ENCODE measurements around the gene UNCX.
"Not testable (repeated sequence)": the region's sequence is repeated elsewhere in the genome, so short reads cannot be mapped to it uniquely, and the experiment has no call there.

The UNCX gene

DNA sequence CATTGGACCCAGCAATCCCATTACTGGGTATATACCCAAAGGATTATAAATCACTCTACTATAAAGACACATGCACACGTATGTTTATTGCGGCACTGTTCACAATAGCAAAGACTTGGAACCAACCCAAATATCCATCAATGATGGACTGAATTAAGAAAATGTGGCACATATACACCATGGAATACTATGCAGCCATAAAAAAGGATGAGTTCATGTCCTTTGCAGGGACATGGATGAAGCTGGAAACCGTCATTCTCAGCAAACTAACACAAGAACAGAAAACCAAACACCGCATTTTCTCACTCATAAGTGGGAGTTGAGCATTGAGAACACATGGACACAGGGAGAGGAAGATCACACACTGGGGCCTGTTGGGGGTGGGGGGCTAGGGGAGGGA, 47.2 kb downstream of the UNCX start:
- DNase-seq = not testable (repeated sequence)

GRCh38 chr7:1281068-1281467, 48.4 kb downstream of the UNCX start:
- DNase-seq = no peak

DNA sequence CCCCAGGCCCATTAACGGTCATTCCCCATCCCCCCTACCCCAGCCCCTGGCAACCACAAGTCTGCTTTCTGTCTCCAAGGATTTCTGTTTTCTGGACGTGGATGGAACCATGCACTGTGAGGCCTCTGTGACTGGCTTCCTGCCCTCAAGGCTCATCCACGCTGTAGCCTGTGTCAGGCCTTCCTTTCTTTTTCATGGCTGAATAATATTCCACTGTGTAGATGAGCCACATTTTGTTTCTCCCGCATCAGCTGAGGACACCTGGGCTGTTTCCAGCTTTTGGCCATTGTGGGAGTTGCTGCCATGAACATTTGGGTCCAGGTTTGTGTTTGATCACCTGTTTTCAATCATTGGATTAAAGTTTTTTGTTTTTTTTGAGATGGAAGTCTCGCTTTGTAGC, 50.0 kb downstream of the UNCX start:
- DNase-seq = no peak

GRCh38 chr7:1283337-1283736, 50.7 kb downstream of the UNCX start:
- DNase-seq = no peak

DNA sequence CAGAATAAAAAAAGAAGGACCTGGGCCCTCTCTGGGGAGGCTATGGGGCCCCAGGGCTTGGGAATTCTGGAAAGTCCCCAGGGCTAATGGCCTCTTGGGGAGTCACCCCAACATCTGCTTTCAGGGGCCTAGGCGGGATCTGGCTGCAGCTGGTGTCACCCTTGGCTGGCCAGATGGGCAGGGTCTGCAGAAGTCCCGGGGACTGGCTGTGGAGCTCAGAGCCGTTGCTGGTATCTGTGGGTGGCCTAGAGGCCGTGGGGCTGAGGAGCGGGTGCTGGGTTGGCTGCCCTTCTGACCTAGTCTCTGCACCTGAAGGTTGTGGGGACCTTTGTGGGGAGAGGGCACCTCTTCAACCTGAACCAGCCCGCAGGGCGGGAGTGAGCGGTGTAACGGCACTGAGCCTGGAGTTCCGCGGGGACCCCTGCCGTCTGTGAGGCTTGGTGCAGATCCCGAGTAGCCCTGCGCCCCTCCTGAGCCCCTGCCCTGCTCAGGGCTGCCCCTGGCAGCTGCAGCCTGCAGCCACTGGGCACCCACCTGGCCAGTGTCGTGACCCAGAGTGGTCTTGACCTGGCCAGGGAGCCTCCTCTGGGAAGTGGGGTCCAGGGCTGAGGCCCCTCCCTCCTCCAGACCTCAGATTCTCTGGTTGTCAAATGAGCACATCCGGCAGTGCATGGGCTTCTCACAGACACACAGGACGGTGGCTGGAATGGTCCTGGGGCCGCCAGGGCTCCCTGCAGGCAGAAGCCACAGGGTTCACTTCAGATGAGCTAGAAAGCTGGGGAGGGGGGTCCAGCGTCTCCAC, 51.5 kb downstream of the UNCX start:
- no peak for DNase-seq

DNA sequence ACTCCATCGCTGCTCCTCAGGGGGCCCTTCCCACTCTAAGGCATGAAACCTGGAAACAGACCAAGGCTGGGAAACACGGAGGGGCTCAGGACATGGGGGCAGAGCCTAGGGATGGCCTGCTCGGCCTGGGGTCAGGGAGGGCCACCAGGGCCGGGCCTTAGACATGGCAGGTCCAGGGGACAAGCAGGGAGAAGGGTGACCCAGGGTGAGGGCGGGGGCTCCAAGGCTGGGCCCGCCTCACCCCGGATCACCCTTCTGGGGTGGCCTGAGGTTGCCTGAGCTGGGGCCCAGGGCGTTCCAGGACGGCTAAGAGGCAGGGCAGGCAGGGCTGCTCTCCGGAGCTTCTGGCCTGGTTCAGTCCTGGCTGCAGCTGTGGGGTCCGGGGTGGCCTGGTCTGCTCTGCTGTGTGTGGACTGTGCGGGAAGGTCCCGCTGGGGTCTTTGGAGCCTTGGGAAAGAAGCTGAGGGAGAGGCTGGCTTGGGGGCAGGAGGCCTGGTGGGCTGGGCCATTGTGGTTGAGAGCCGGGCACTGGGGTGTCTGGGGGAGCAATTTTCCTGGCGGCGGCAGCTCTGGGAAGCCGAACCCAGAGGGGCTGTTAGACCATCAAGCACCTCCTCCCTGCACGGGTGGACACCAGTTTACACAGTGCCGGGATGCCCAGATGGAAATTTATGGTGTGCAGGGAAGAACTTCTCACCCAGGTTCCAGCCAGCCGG, 52.2 kb downstream of the UNCX start:
- DNase-seq = no peak

DNA sequence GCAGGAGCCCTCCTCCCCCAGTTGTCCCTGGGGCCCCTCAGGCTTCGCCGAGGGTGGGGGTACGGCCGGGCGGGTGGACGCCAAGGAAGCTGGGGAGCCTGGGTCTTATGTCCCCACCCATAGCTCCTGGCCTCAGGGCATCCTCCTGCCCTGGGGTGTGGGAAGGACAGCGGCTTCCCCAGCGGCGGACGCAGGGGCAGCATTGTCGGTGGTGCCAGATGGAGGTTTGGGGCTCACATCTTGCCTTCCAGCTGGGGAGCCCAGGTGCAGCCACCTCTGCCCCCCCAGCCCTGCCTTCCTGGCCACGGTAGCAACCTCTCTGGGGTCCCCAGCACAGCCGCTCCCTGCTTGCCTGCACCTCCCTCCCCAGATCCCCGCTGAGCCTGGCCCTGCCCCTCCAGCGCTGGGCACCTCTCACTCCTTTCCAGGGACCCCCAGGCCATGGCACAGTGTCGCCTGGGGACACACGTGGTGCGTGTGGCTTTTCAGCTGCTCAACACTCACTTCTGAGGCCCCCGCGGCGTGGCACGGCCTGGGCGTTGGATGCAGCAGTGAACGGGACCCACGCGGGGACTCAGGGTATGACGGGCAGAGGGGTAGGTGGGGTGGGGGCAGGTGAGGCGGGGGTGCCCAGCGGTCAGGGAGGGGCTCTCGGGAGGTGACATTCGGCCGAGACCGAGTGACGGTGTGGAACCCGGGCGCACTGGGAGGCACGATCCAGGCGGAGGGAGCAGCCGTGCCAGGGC, 53.1 kb downstream of the UNCX start:
- no peak for DNase-seq
